A549 treated with DMSO at 1 μM for 4 hours (cell line): ENCODE measurements around the gene ERCC3. TPM values are rescaled to one million over a fixed set of nuclear protein-coding genes. Genes with fewer than 3 reads are reported as not detected.

Experiments
- total RNA-seq: library from RNA; stranded (reverse); fragments of 200-300 nt; extraction: Qiagen RNA extraction; gene quantifications from 5 replicates; pipeline ENCODE4 v1.2.3, GENCODE V29; 2022; ENCODE audit warnings: low read depth

The ERCC3 gene
- 47.5 to 51.9 TPM (median 48.9 TPM) in 5 replicates for total RNA-seq

DNA sequence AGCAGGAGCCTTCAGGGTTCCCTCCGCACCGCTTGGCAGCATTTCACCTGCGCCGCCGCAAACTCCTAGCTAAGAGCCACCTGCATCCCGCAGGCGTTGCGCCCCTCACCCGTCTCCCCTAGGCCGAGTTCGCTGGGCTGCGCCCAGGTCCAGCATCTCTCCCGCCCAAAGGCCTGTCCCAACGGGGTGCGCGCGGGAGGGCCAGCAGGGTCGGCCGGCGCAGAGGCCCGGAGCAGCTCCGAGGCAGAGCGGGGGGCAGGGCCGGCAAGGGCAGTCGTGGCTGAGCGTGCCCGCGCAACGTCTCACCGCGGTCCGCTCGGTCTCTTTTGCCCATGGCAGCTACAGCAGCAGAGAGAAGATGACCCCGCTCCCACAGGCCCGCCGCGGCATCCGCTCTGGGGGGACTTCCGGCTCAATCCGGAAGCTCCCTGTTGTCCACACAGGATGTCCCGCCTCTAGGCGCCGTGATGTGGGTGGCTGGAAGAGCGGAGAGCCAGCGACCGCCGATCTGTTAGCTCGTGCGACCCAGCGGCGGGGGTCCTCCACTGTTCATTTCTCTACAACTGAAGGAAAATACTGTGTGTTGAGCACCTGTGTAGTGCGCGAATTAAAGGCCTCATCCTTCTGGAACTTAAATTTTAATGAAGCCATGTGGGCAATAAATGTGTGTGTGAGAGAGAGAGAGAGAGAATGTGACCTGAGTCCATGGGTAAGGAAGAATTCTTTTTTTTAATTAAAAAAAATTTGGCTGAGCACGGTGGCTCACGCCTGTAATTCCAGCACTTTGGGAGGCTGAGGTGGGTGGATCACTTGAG lies at the start of gene ERCC3:
Gene ERCC3 (minus strand): TSS at position 397 of the 815 bp plus-strand sequence. CDS start 63 bp downstream, at position 334.

DNA sequence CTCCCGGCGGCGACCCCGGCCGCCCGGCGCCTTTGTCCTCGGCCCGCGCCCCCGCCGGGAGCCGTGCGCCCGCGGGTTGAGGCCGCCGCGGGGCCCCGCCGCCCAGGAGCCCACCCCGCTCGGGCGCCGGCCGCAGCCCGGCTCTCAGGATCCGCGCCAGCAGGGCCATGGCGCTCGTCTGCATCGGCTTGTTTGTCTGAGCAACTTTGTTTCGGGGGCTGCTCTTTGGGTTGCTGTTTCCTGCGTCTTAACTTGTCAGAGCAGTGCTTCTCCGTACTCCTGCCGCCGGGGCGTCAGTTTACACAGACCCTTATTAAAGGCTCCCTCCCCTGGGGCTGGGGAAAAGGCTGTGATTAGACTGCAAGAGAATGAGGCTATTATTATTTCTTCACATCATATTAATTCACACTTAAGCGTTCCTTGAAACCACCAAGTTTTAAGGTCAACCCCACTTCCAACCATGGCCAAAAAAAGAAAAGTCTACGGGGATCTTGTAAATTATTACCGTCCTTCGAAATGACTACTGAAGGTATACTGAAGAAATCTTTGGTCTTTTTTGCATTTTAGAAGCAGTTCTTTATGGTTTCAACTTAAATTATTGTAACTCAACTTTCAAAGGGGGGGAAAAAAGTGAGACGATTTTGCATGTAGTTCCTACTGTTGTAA lies 73.7 kb downstream of the ERCC3 start, which contains the start of gene CYP27C1:
Gene CYP27C1 (minus strand): TSS at position 198 of the 666 bp plus-strand sequence. CDS start 29 bp downstream, at position 169.

Other genes starting within 250 kb of the ERCC3 start
- gene BIN1, start 187.0 kb downstream of the ERCC3 start, total RNA-seq: 26.7 to 36.4 TPM (median 34.2 TPM) in 5 replicates
- 4.0 to 5.7 TPM (median 5.3 TPM) in 5 replicates for gene CYP27C1, start 73.8 kb downstream of the ERCC3 start, total RNA-seq
- gene MAP3K2, start 93.8 kb upstream of the ERCC3 start, total RNA-seq: 17.1 to 32.0 TPM (median 27.2 TPM) in 5 replicates
- gene PROC, start 124.3 kb upstream of the ERCC3 start, total RNA-seq: 2.9 to 4.5 TPM (median 3.3 TPM) in 5 replicates
- gene IWS1, start 232.3 kb upstream of the ERCC3 start, total RNA-seq: 36.9 to 44.1 TPM (median 40.7 TPM) in 5 replicates
- gene MYO7B, start 241.5 kb upstream of the ERCC3 start, total RNA-seq: 0.11 to 0.17 TPM (median 0.14 TPM) in 5 replicates